DOHH2 (cell line): ENCODE results near the gene SSBP3.

Source experiments
- EZH2phosphoT487 ChIP-seq: fragments of 200-600 bp; sonication (generic); IDR thresholded peaks from 2 replicates; pipeline ENCODE4 v1.6.1; 2017; ENCODE audit warnings: borderline replicate concordance, mild to moderate bottlenecking, antibody characterized with exemption, low read length, moderate library complexity, mixed read lengths
- TF ChIP-seq, protein P1 (sequence below): fragments of 200-600 bp; sonication (generic); IDR thresholded peaks from one replicate; pipeline ENCODE4 v1.5.1; 2014; ENCODE audit warnings: antibody characterized with exemption, mild to moderate bottlenecking, low read depth, low read length; ENCODE audit not compliant: poor library complexity, severe bottlenecking

- TF ChIP-seq, protein P1, sequence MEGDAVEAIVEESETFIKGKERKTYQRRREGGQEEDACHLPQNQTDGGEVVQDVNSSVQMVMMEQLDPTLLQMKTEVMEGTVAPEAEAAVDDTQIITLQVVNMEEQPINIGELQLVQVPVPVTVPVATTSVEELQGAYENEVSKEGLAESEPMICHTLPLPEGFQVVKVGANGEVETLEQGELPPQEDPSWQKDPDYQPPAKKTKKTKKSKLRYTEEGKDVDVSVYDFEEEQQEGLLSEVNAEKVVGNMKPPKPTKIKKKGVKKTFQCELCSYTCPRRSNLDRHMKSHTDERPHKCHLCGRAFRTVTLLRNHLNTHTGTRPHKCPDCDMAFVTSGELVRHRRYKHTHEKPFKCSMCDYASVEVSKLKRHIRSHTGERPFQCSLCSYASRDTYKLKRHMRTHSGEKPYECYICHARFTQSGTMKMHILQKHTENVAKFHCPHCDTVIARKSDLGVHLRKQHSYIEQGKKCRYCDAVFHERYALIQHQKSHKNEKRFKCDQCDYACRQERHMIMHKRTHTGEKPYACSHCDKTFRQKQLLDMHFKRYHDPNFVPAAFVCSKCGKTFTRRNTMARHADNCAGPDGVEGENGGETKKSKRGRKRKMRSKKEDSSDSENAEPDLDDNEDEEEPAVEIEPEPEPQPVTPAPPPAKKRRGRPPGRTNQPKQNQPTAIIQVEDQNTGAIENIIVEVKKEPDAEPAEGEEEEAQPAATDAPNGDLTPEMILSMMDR: no peak
- no peak for TF ChIP-seq EZH2phosphoT487
Observed at GRCh38 chr1:54219688-54220003, 186.5 kb downstream of the SSBP3 start.
